ENCODE data around the gene SPACA7.

Gene SPACA7

GRCh38 chr13:112465251-112466131 is 89.3 kb downstream of the SPACA7 start:
- DNase-seq (ENCODE audit: low read depth), result no peak
- no peak overlapping the region for H3K4me3 ChIP-seq (ENCODE audit: low read depth, low read length)
- TF ChIP-seq CTCF (IDR thresholded peaks at IDR 0.05; ENCODE audit: insufficient read depth, low read depth, low read length, missing control alignments), result no peak

DNA sequence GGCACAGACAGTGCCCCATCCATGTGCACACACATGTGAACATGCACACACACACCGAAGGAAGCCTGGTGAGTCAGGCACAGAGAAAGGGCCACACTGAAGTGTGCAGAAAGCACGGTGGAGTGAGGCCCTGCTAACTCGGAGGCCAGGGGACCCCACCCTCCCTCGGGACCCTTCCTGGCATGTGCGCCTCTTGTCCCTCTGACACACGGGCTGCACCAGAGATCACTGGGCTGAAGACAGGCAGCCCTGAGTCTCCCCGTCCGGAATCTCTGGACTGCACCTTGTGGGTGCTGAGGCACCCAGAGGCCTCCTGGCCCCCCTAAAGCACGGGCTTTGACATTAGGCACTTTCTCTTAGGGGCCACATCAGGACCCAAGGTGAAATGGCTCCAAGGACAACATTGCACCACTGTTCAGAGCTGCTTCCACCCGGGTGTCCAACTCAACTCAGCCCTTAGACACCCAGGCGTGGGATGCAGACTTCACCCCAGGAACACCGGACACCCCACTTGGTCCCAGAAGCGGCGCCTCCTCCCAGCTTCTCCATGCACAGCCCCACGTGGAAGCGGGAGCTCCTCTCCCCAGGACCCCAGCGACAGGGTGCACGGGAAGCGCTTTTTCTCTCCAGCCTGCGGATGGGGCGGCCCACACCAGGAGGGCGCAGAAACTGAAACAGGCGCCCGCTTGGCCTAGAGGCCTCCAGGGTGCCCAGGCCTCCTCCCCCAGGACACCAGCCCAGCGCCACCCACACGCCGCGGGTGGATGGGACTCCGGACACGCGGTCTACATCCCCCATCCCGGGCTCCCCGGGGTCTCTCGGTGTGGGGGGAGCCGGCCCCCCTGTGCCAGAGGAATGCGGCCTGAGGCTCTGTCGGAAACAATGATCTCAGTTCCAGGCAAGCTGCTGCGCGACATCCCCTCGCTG is 90.2 kb downstream of the SPACA7 start:
- TF ChIP-seq CTCF (IDR thresholded peaks at IDR 0.05; ENCODE audit: insufficient read depth, low read depth, low read length, missing control alignments), result no peak

DNA sequence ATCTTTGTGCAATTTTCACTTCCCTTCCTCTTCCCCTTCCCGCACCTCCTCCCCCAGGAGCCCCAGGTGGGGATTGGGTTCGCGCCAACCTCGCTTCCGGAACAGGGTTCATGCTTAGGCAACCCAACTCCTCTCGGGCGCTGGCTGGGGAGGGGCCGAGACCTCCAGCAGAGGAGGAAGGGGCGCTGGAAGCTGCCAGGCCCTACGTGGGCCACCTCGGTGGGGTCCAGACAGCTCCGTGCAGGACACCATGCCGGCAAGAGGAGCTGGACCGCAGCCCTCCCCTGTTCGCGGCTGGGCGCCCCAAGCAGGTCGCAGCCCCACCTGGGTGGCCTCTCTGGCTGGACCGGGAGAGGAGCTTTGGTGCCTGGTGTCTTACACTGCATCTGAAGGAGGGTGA is 91.1 kb downstream of the SPACA7 start:
- DNase-seq (ENCODE audit: low read depth), result no peak
- no peak for TF ChIP-seq CTCF (IDR thresholded peaks at IDR 0.05; ENCODE audit: insufficient read depth, low read depth, low read length, missing control alignments)
- no peak overlapping the region for H3K4me3 ChIP-seq (ENCODE audit: low read depth, low read length)

More for the DNA sequence above, 90.2 kb downstream of the SPACA7 start:
- H3K4me3 ChIP-seq (ENCODE audit: low read depth, low read length), result no peak overlapping the region
- no peak for DNase-seq (ENCODE audit: low read depth)

DNA sequence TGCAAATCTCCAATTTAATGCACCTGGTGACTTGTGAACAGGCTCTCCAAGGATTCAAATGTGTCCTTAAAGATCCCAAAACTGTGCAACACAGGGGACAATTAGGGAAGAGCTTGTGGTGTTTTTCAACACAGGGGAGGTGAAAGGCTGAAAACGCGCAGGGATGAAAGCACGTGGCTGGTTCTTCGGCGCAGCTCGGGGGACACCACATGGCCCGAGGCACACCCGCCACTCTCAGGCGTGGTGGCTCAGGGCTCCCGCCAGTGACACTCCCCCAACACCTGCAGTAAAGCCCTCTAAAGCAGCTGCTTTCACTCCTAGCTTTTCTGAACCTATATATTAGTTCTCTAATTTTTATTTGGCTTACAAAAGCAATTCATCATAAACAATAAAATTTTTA is 91.9 kb downstream of the SPACA7 start:
- no peak for DNase-seq (ENCODE audit: low read depth)
- TF ChIP-seq CTCF (IDR thresholded peaks at IDR 0.05; ENCODE audit: insufficient read depth, low read depth, low read length, missing control alignments), result no peak
- H3K4me3 ChIP-seq (ENCODE audit: low read depth, low read length), result no peak overlapping the region

- H3K4me3 ChIP-seq (ENCODE audit: low read depth, low read length), result no peak overlapping the region
- no peak for DNase-seq (ENCODE audit: low read depth)
- TF ChIP-seq CTCF (IDR thresholded peaks at IDR 0.05; ENCODE audit: insufficient read depth, low read depth, low read length, missing control alignments), result no peak
Measured at GRCh38 chr13:112469071-112469745, 93.1 kb downstream of the SPACA7 start.

DNA sequence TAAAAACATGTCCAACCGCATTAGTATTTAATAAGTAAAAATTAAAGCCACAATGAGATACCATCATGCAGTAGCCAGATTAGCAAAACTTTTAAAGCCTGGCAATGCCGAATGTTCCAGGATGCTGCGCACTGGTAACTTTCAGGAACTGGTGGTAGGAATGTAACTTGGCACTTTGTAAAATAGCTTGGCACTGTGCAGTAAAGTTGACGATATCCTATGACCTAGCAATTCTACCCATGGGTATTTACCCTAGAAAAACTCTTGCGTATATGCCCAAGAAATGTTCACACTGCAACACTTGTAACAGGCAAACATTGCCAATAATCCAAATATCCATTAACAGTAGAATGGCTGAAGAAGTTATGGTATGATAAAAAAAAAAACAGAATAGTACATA is 97.7 kb downstream of the SPACA7 start:
- no peak for DNase-seq (ENCODE audit: low read depth)
- no peak overlapping the region for H3K4me3 ChIP-seq (ENCODE audit: low read depth, low read length)
- TF ChIP-seq CTCF (IDR thresholded peaks at IDR 0.05; ENCODE audit: insufficient read depth, low read depth, low read length, missing control alignments), result no peak
